Smooth muscle cell (in vitro differentiated cells): ENCODE data around the gene CRYBA4. TPM values are rescaled to one million over a fixed set of nuclear protein-coding genes. Genes with fewer than 3 reads are reported as not detected.

Source experiments
- DNase-seq: peaks from one replicate; lab custom pipeline; 2025; ENCODE audit not compliant: unreplicated experiment; lab: John Stamatoyannopoulos, UW
- H2AFZ ChIP-seq: fragments of 200-600 bp; sonication (generic); 2 replicates; pipeline ENCODE4 v1.6.0; 2016; ENCODE audit warnings: antibody characterized with exemption, low read depth, mild to moderate bottlenecking
- H3F3A ChIP-seq: fragments of 200-600 bp; sonication (generic); 2 replicates; pipeline ENCODE4 v1.6.0; 2017; ENCODE audit warnings: antibody characterized with exemption, low read depth
- H3K27ac ChIP-seq: fragments of 200-600 bp; sonication (generic); 2 replicates; pipeline ENCODE4 v1.5.1; 2016; ENCODE audit warnings: low read depth, mild to moderate bottlenecking
- H3K27me3 ChIP-seq: fragments of 200-600 bp; sonication (generic); 2 replicates; pipeline ENCODE4 v1.6.1; 2016; ENCODE audit warnings: low read depth, mild to moderate bottlenecking
- H3K36me3 ChIP-seq: fragments of 200-600 bp; sonication (generic); 2 replicates; pipeline ENCODE4 v1.5.1; 2016; ENCODE audit warnings: low read depth
- H3K4me1 ChIP-seq: fragments of 200-600 bp; sonication (generic); 2 replicates; pipeline ENCODE4 v1.5.1; 2016; ENCODE audit warnings: low read depth
- H3K4me2 ChIP-seq: fragments of 200-600 bp; sonication (generic); 2 replicates; pipeline ENCODE4 v1.6.0; 2016; ENCODE audit warnings: mild to moderate bottlenecking
- H3K4me3 ChIP-seq: fragments of 200-600 bp; sonication (generic); 2 replicates; pipeline ENCODE4 v1.5.1; 2016; ENCODE audit warnings: mild to moderate bottlenecking
- H3K79me2 ChIP-seq: fragments of 200-600 bp; sonication (generic); 2 replicates; pipeline ENCODE4 v1.6.0; 2016; ENCODE audit warnings: low read depth, mild to moderate bottlenecking
- H3K9ac ChIP-seq: fragments of 200-600 bp; sonication (generic); 2 replicates; pipeline ENCODE4 v1.6.0; 2016; ENCODE audit warnings: low read depth
- H3K9me3 ChIP-seq: fragments of 200-600 bp; sonication (generic); replicated peaks from 2 replicates; pipeline ENCODE4 v1.5.1; 2016; ENCODE audit warnings: low read depth
- H4K20me1 ChIP-seq: fragments of 200-600 bp; sonication (generic); 2 replicates; pipeline ENCODE4 v1.6.0; 2016; ENCODE audit warnings: low read depth
- CTCF ChIP-seq: fragments of 200-600 bp; sonication (generic); IDR thresholded peaks from 2 replicates; pipeline ENCODE4 v1.5.1; 2017; ENCODE audit warnings: borderline replicate concordance, mild to moderate bottlenecking, antibody characterized with exemption; ENCODE audit not compliant: insufficient read depth, poor library complexity, severe bottlenecking
- WGBS: methylation state at CpG from one replicate; pipeline ENCODE4 v1.1.7; 2016; ENCODE audit warnings: low lambda C conversion rate; 5-methylcytosine and 5-hydroxymethylcytosine counted together
- polyA plus RNA-seq: library from polyadenylated mRNA; unstranded; fragments of >200 nt; fragmentation: Nextera tagmentation; extraction: Ambion mirVana; gene quantifications from 2 replicates; pipeline ENCODE4 v1.2.1, GENCODE V29; 2016
- total RNA-seq: library from RNA; depleted of rRNA; stranded (reverse); fragments of >200 nt; gene quantifications from 2 replicates; pipeline ENCODE4 v1.2.3, GENCODE V29; 2014

CRYBA4 gene
- total RNA-seq (4.9 TPM in 1 of 2 replicates, not detected in the other), polyA plus RNA-seq (1.1 and 1.8 TPM in 2 replicates)

GRCh38 chr22:26621663-26622062 lies at the start of gene CRYBA4:
Gene CRYBA4, plus strand, starts transcription at chr22:26621963. Its CDS starts 634 bp downstream, at chr22:26622597.
- no peak within 1 kb of the TSS for H3K4me2 ChIP-seq
- no peaks in the 10 kb centered on the region for H4K20me1 ChIP-seq
- no peaks in the 10 kb centered on the region for H3K36me3 ChIP-seq
- no peak for DNase-seq
- no peak within 1 kb of the TSS for H3K4me3 ChIP-seq
- no peaks in the 10 kb centered on the region for H3K27me3 ChIP-seq
- no peaks in the 10 kb centered on the region for H3K79me2 ChIP-seq
- WGBS = 70% methylated on average over 7 of the region's 7 CpGs
- H3K27ac ChIP-seq = no peak within 1 kb of the TSS
- H3F3A ChIP-seq = no peaks in the 10 kb centered on the region
- no peaks in the 10 kb centered on the region for H3K9me3 ChIP-seq
- no peak for TF ChIP-seq CTCF
- H2AFZ ChIP-seq = no peak within 1 kb of the TSS
- no peak within 1 kb of the TSS for H3K9ac ChIP-seq
- peaks cover 18% of the 10 kb centered on the region for H3K4me1 ChIP-seq

- Histone ChIP-seq H3K36me3 (no peaks in the 10 kb centered on the region), H3K4me3 (no peak overlapping the region), H3K79me2 (peaks cover 59% of the 10 kb centered on the region), H4K20me1 (peaks cover 89% of the 10 kb centered on the region), H3K9ac (no peak overlapping the region), H3F3A (no peaks in the 10 kb centered on the region), H3K4me1 (peaks cover 5% of the 10 kb centered on the region), H2AFZ (no peak overlapping the region), H3K9me3 (no peaks in the 10 kb centered on the region), H3K4me2 (no peak overlapping the region), H3K27me3 (no peaks in the 10 kb centered on the region), H3K27ac (no peak overlapping the region)
- no peak for TF ChIP-seq CTCF
- no peak for DNase-seq
- 73% methylated on average over 10 of the region's 10 CpGs for WGBS
Measured at GRCh38 chr22:26573026-26573662, 48.6 kb upstream of the CRYBA4 start.

GRCh38 chr22:26574001-26574723 lies 47.6 kb upstream of the CRYBA4 start:
- no peak overlapping the region for H2AFZ ChIP-seq
- no peak for DNase-seq
- no peak overlapping the region for H3K9ac ChIP-seq
- no peak overlapping the region for H3K27ac ChIP-seq
- H3F3A ChIP-seq = no peaks in the 10 kb centered on the region
- H3K9me3 ChIP-seq = no peaks in the 10 kb centered on the region
- H3K4me2 ChIP-seq = no peak overlapping the region
- H3K36me3 ChIP-seq = no peaks in the 10 kb centered on the region
- peaks cover 91% of the 10 kb centered on the region for H4K20me1 ChIP-seq
- H3K79me2 ChIP-seq = peaks cover 66% of the 10 kb centered on the region
- no peak overlapping the region for H3K4me3 ChIP-seq
- 83% methylated on average over 7 of the region's 7 CpGs for WGBS
- TF ChIP-seq CTCF = no peak
- no peaks in the 10 kb centered on the region for H3K27me3 ChIP-seq
- no peaks in the 10 kb centered on the region for H3K4me1 ChIP-seq
